CD4-positive, alpha-beta memory T cell (primary cell): ENCODE measurements around the gene PEX13. TPM values are rescaled to one million over a fixed set of nuclear protein-coding genes. Genes with fewer than 3 reads are reported as not detected.

Experiments used
- CTCF ChIA-PET: fragments of 350-600 bp; sonication (Branson Sonifier 250); formaldehyde crosslinking; loops from one replicate; lab custom pipeline; 2021; ENCODE audit warnings: inconsistent platforms; ENCODE audit not compliant: partially characterized antibody; lab: Charles Lee
- POLR2A ChIA-PET: fragments of 350-600 bp; sonication (Branson Sonifier 250); formaldehyde crosslinking; loops from one replicate; lab custom pipeline; 2021; ENCODE audit not compliant: partially characterized antibody; lab: Charles Lee
- DNase-seq, 5 donors: peaks; one replicate each; pipeline versions ENCODE4 v3.0.0 to v3.0.0-alpha.2; 2020 to 2022; ENCODE audit warnings: mixed read lengths in 1 of 5
- H3K27ac ChIP-seq: one replicate; pipeline ENCODE4 v1.7.0; 2013; ENCODE audit warnings: low read depth, low read length
- H3K27me3 ChIP-seq: 2 replicates; pipeline ENCODE4 v1.7.0; 2013; ENCODE audit warnings: mild to moderate bottlenecking, low read length, moderate library complexity; ENCODE audit not compliant: insufficient read depth
- H3K36me3 ChIP-seq: 2 replicates; pipeline ENCODE4 v1.7.0; 2013; ENCODE audit warnings: mild to moderate bottlenecking, low read length, moderate library complexity; ENCODE audit not compliant: insufficient read depth
- H3K4me1 ChIP-seq: 2 replicates; pipeline ENCODE4 v1.7.0; 2013; ENCODE audit warnings: mild to moderate bottlenecking, low read length, moderate library complexity; ENCODE audit not compliant: insufficient read depth
- H3K4me3 ChIP-seq, 2 donors: one replicate each; pipeline ENCODE4 v1.7.0; 2013; ENCODE audit warnings: low read length in 2 of 2, mild to moderate bottlenecking in 1 of 2
- H3K9me3 ChIP-seq, 2 donors: one replicate each; pipeline ENCODE4 v1.7.0; 2013; ENCODE audit warnings: low read length in 2 of 2, control low read depth in 1 of 2; ENCODE audit not compliant: control insufficient read depth in 1 of 2
- H3K27ac Mint-ChIP-seq, 7 donors: one replicate each; pipeline ENCODE4 v1.8.0; 2020 to 2021; ENCODE audit warnings: mixed read lengths in 7 of 7, mild to moderate bottlenecking in 6 of 7, inconsistent platforms in 3 of 7, moderate library complexity in 3 of 7
- H3K27me3 Mint-ChIP-seq, 2 donors: one replicate each; pipeline ENCODE4 v1.8.0; 2020 to 2021; ENCODE audit warnings: mixed read lengths in 2 of 2
- H3K36me3 Mint-ChIP-seq, 2 donors: one replicate each; pipeline ENCODE4 v1.8.0; 2020 to 2021; ENCODE audit warnings: mixed read lengths in 2 of 2, inconsistent platforms in 1 of 2, mild to moderate bottlenecking in 1 of 2
- H3K4me1 Mint-ChIP-seq, 4 donors: one replicate each; pipeline ENCODE4 v1.8.0; 2020 to 2021; ENCODE audit warnings: mixed read lengths in 4 of 4, mild to moderate bottlenecking in 1 of 4
- H3K4me3 Mint-ChIP-seq, 8 donors: one replicate each; pipeline ENCODE4 v1.8.0; 2020 to 2021; ENCODE audit warnings: mixed read lengths in 8 of 8, mild to moderate bottlenecking in 7 of 8, moderate library complexity in 6 of 8, inconsistent platforms in 3 of 8
- H3K9me3 Mint-ChIP-seq, 8 donors: one replicate each; pipeline ENCODE4 v1.8.0; 2020 to 2021; ENCODE audit warnings: mixed read lengths in 8 of 8, mild to moderate bottlenecking in 5 of 8, inconsistent platforms in 3 of 8, moderate library complexity in 1 of 8
- intact Hi-C: fragments of 100-400 bp; cut with micrococcal nuclease; formaldehyde crosslinking; loops from one replicate; pipeline ENCODE4 v1.15.1; 2023
- polyA plus RNA-seq, 2 donors: library from polyadenylated mRNA; unstranded; fragments of 300-500 nt; fragmentation: Illumina TruSeq; gene quantifications; one replicate each; pipeline ENCODE4 v1.2.3, GENCODE V29; 2021
- total RNA-seq, 2 experiments: library from RNA; stranded (reverse); gene quantifications; one replicate each; pipeline ENCODE4 v1.2.3, GENCODE V29; 2021

The PEX13 gene
- total and polyA plus RNA-seq, 4 experiments from 2014 or later = 10.7 to 26.6 (median 21.0) TPM

GRCh38 chr2:61090386-61090921 lies 72.9 kb downstream of the PEX13 start:
- Histone ChIP-seq H3K4me3 (no peak overlapping the region), H3K36me3 (no peaks in the 10 kb centered on the region), H3K9me3 (no peaks in the 10 kb centered on the region), H3K27me3 (no peaks in the 10 kb centered on the region), H3K27ac (no peak overlapping the region), H3K4me1 (no peaks in the 10 kb centered on the region)
- Mint-ChIP-seq H3K4me1 (no peaks in the 10 kb centered on the region), H3K4me3 (no peak overlapping the region), H3K27me3 (no peaks in the 10 kb centered on the region), H3K27ac (peak overlapping the region in 1 of 7 donors; percentile 67), H3K9me3 (no peaks in the 10 kb centered on the region), H3K36me3 (peaks cover 0 to 5% of the 10 kb centered on the region in 2 donors)
- no peak for DNase-seq
- ChIA-PET CTCF (interaction anchor here (1.0 kb wide), 1 partner anchor 27 kb away, joined by 4 read pairs; no protein-coding TSS in a partner anchor), POLR2A (no interaction called here)
- intact Hi-C loops = no loop called here

GRCh38 chr2:61091485-61091884 lies 74.0 kb downstream of the PEX13 start:
- Mint-ChIP-seq H3K36me3 (peaks cover 0 to 4% of the 10 kb centered on the region in 2 donors), H3K27ac (no peak overlapping the region), H3K27me3 (no peaks in the 10 kb centered on the region), H3K9me3 (peaks cover 0 to 2% (median 0%) of the 10 kb centered on the region in 8 donors), H3K4me3 (no peak overlapping the region), H3K4me1 (peaks cover 0 to 3% (median 0%) of the 10 kb centered on the region in 4 donors)
- Histone ChIP-seq H3K27ac (no peak overlapping the region), H3K4me1 (no peaks in the 10 kb centered on the region), H3K9me3 (no peaks in the 10 kb centered on the region), H3K36me3 (no peaks in the 10 kb centered on the region), H3K27me3 (no peaks in the 10 kb centered on the region), H3K4me3 (no peak overlapping the region)
- ChIA-PET CTCF (interaction anchor here (0.7 to 1.0 kb wide), 2 partner anchors 26 to 821 kb away, joined by 3 to 4 read pairs; no protein-coding TSS in a partner anchor), POLR2A (no interaction called here)
- DNase-seq = no peak
- intact Hi-C loops = no loop called here

GRCh38 chr2:61096438-61096837 lies 78.9 kb downstream of the PEX13 start:
- no peak overlapping the region for H3K27ac Mint-ChIP-seq
- no peaks in the 10 kb centered on the region for H3K27me3 Mint-ChIP-seq

DNA sequence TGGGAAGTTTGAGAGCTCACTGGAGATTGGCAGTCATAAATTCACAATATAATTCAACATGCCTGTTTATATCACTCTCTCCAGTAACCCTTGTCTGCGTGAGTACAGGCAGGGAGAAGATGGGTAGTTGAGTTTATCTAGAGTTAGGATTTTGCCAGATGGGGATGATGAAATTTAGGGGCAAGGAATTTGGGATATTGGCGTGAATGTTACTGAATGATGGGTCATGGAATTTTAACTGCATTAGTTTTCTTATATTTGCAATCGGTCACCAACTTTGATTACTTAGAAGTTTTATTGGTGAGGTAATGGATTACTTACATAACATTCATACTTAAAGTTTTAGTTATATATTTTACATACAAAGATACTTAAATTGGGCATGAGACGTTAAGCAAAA lies 83.3 kb downstream of the PEX13 start:
- Histone ChIP-seq H3K9me3 (no peaks in the 10 kb centered on the region), H3K4me1 (no peaks in the 10 kb centered on the region), H3K4me3 (no peak overlapping the region), H3K36me3 (no peaks in the 10 kb centered on the region), H3K27ac (no peak overlapping the region), H3K27me3 (no peaks in the 10 kb centered on the region)
- ChIA-PET CTCF (no interaction called here), POLR2A (no interaction called here)
- H3K9me3 Mint-ChIP-seq = peaks cover 0 to 2% (median 0%) of the 10 kb centered on the region in 8 donors
- no peak overlapping the region for H3K27ac Mint-ChIP-seq
- intact Hi-C loops = no loop called here
- no peaks in the 10 kb centered on the region for H3K27me3 Mint-ChIP-seq
- no peak overlapping the region for H3K4me3 Mint-ChIP-seq
- peaks cover 0 to 3% (median 0%) of the 10 kb centered on the region in 4 donors for H3K4me1 Mint-ChIP-seq
- peaks cover 4 to 10% of the 10 kb centered on the region in 2 donors for H3K36me3 Mint-ChIP-seq
- no peak for DNase-seq

More at GRCh38 chr2:61096438-61096837, 78.9 kb downstream of the PEX13 start:
- Histone ChIP-seq H3K4me3 (no peak overlapping the region), H3K27me3 (no peaks in the 10 kb centered on the region), H3K36me3 (no peaks in the 10 kb centered on the region), H3K4me1 (no peaks in the 10 kb centered on the region), H3K9me3 (no peaks in the 10 kb centered on the region), H3K27ac (no peak overlapping the region)
- Mint-ChIP-seq H3K36me3 (no peaks in the 10 kb centered on the region), H3K4me3 (no peak overlapping the region), H3K4me1 (peaks cover 0 to 3% (median 0%) of the 10 kb centered on the region in 4 donors), H3K9me3 (peaks cover 0 to 2% (median 0%) of the 10 kb centered on the region in 8 donors)
- ChIA-PET CTCF (no interaction called here), POLR2A (no interaction called here)
- no peak for DNase-seq
- intact Hi-C loops = no loop called here

Other genes with a start within 250 kb of the PEX13 start
- 10 to 100 TPM; 26.5 to 28.0 TPM for gene REL, start 136.1 kb upstream of the PEX13 start, total RNA-seq
- 10 to 100 TPM in 1 of 2 donors, 1 to 10 TPM in 1; 3.8 to 12.3 TPM for gene REL, start 136.1 kb upstream of the PEX13 start, polyA plus RNA-seq
- gene PUS10, start 535 bp downstream of the PEX13 start, total RNA-seq = 1 to 10 TPM; 7.0 to 8.0 TPM
- gene PUS10, start 535 bp downstream of the PEX13 start, polyA plus RNA-seq = 1 to 10 TPM; 3.4 to 4.1 TPM
- gene SANBR, start 48.2 kb downstream of the PEX13 start, total RNA-seq = 1 to 10 TPM; 5.4 to 6.0 TPM
- gene SANBR, start 48.2 kb downstream of the PEX13 start, polyA plus RNA-seq = 1 to 10 TPM; 1.0 to 2.4 TPM
- 10 to 100 TPM; 18.3 to 19.3 TPM for gene C2orf74, start 144.5 kb downstream of the PEX13 start, total RNA-seq
- 10 to 100 TPM; 36.7 to 38.1 TPM for gene C2orf74, start 144.5 kb downstream of the PEX13 start, polyA plus RNA-seq